Keratinocyte (primary cell): ENCODE measurements around the gene PBX4.
"Not testable (repeated sequence)": the region's sequence is repeated elsewhere in the genome, so short reads cannot be mapped to it uniquely, and the experiment has no call there.

Source experiments
- CTCF ChIP-seq, 3 experiments: IDR thresholded peaks in 1 of 3; conservative IDR thresholded peaks in 1 of 3; optimal IDR thresholded peaks in 1 of 3; 2 replicates in 2 of 3; 3 replicates in 1 of 3; pipeline versions ENCODE3 to v1.5.1; 2011; ENCODE audit warnings: low read length in 3 of 3, mild to moderate bottlenecking in 3 of 3, moderate library complexity in 2 of 3, control low read depth in 1 of 3, inconsistent platforms in 1 of 3; ENCODE audit not compliant: insufficient read depth in 2 of 3; ENCODE audit errors: extremely low read depth in 1 of 3
- EZH2 ChIP-seq: IDR thresholded peaks from one replicate; pipeline ENCODE4 v1.6.1; 2012; ENCODE audit warnings: inconsistent platforms, mild to moderate bottlenecking, low read length, moderate library complexity

- not testable (repeated sequence) for TF ChIP-seq CTCF (optimal IDR thresholded peaks at IDR 0.05 in 1 of 3, IDR thresholded peaks at IDR 0.05 in 1 of 3, conservative IDR thresholded peaks at IDR 0.05 in 1 of 3; ENCODE audit: extremely low read depth in 1 of 3, insufficient read depth in 2 of 3, low read length in 3 of 3); EZH2
These were observed 47.0 kb upstream of the PBX4 start for GRCh38 chr19:19665420-19665948.
